GM12864 (cell line): ENCODE measurements around the gene TMEM59L.
"Not testable (repeated sequence)": the region's sequence is repeated elsewhere in the genome, so short reads cannot be mapped to it uniquely, and the experiment has no call there.

Experiments
- DNase-seq: peaks from one replicate; pipeline ENCODE4 v3.0.0-alpha.2; 2011; ENCODE audit warnings: low read depth
- H3K4me3 ChIP-seq: 2 replicates; pipeline ENCODE4 v1.5.1; 2011; ENCODE audit warnings: mild to moderate bottlenecking, low read depth, low read length, control low read depth
- TF ChIP-seq, protein P1 (sequence below): IDR thresholded peaks from 2 replicates; pipeline ENCODE4 v1.5.1; 2011; ENCODE audit warnings: low read depth, mild to moderate bottlenecking, moderate library complexity, low read length, control low read depth, inconsistent platforms; ENCODE audit errors: missing control alignments

The TMEM59L gene

DNA sequence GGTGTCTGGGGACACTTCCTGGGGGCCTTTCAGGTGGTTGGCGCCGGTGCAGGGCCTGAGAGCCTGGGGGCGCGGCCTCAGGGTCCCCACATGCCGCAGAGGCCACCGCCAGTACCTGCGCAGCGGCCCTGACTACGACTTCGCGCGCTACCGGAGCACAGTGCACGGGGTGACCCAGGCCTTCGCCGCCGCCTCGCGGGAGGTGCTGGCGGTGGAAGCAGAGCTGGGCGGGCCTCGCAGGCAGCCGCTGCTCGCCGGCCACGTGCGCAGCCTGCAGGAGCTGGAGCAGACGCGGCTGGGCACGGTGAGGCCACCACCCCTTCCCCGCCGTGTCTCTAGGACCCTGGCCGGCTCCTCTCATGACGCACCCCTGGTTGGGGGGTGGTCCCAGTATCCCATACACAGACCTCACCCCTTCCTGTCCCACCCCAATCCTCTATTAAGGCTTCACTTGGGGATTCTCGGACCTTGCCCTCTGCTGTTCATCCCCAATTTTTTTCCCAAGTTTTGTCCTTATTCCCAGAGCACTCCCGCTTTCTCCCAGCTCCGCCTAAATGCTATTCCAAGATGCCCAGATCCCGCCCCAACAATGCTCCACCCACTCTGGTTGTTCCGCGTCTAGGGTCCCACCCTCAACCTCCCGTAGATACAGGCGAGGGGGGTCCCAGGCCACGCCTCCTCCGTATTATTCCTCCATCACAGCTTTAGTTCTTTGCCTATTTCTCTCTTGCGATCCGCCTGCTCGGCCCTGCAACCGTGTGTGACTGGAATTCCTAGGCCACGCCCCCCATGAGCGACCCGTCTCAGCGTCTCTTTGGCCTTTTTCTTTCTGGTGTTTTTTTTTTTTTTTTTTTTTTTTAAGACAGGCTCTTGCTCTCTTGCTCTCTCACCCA is 23.0 kb upstream of the TMEM59L start:
- no peak for DNase-seq
- TF ChIP-seq, protein P1, sequence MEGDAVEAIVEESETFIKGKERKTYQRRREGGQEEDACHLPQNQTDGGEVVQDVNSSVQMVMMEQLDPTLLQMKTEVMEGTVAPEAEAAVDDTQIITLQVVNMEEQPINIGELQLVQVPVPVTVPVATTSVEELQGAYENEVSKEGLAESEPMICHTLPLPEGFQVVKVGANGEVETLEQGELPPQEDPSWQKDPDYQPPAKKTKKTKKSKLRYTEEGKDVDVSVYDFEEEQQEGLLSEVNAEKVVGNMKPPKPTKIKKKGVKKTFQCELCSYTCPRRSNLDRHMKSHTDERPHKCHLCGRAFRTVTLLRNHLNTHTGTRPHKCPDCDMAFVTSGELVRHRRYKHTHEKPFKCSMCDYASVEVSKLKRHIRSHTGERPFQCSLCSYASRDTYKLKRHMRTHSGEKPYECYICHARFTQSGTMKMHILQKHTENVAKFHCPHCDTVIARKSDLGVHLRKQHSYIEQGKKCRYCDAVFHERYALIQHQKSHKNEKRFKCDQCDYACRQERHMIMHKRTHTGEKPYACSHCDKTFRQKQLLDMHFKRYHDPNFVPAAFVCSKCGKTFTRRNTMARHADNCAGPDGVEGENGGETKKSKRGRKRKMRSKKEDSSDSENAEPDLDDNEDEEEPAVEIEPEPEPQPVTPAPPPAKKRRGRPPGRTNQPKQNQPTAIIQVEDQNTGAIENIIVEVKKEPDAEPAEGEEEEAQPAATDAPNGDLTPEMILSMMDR, result peak; percentile 23
- peak overlapping the region; percentile 90 for H3K4me3 ChIP-seq

DNA sequence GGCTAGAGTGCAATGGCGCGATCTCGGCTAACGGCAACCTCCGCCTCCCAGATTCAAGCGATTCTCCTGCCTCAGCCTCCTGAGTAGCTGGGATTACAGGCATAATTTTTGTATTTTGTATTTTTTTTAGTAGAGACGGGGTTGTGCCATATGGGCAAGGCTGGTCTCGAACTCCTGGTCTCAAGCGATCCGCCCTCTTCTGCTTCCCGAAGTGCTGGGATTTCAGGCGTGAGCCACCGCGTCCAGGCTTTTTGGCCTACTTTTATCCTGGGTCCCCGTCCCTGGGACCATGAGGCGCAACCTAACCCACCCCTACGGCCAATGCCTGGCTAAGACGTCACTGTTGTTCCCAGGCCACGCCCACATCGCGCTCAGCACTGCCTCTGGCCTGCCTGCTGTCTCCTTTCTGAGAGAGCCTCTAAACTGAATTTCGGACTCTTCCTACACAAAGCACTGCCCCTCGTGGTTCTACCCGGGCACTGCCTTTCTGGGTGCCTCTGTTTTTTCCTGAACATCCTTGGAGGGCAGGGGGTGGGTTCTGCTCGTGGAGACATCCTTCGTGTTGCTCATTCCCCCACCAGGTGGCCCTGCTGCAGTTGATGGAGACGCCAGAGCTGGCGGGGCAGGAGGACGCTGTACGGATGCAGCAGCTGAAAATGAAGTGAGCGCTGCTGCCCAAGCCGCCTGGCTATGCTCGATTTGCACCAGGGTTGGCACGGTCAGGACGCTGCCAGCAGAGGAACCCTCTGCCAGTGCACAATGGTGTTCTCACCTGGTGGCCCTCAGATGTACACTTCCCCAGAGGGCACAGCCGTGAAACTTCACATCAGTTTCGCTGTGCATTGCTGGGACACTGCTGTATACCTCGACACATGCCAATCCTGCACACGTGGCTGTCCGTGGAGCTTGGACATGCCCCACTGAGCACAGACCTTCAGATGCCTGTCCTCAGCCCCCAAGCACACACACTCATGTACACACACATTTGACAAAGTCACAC is 22.1 kb upstream of the TMEM59L start:
- TF ChIP-seq, protein P1, result no peak
- no peak for DNase-seq
- no peak overlapping the region for H3K4me3 ChIP-seq

DNA sequence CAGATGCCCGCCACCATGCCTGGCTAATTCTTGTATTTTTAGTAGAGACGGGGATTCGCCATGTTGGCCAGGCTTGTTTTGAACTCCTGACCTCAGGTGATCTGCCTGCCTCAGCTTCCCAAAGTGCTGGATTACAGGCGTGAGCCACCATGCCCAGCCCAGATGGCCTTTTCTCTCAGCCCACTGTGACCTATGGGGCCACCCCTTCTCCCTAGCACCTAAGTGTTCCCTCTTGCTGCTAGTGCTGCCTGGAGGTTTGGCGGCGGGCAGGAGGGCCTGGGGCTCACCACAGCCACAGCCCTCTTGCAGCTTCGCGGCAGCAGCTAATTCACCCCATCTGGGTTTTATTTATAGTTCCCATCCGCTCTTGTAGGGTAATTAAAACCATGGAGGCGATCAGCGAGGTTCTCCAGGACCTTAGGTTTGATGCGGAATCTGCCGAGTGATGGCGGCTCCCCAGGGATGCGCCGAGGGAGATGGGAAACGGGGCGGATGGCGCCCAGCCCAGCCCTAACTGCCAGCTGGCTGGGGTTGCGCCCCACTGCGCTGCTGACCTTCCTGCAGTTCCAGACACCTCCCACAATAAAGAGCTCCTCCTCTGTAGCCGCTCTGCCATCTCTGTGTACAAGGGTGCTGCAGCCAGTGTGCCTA is 20.8 kb upstream of the TMEM59L start:
- no peak for DNase-seq
- TF ChIP-seq, protein P1, result no peak
- no peak overlapping the region for H3K4me3 ChIP-seq

DNA sequence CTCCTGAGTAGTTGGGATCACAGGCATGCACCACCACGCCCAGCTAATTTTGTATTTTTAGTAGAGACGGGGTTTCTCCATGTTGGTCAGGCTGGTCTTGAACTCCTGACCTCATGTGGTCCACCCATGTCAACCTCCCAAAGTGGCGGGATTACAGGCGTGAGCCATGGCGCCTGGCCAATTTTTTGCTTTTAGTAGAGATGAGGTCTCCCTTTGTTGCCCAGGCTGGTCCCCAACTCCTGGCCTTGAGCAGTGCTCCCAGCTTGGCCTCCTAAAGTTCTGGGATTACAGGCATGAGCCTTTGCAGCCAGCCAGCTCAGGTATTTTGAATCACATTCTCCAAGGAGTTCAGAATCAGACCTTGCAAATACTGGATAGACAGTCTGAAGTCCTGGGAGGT is 19.9 kb upstream of the TMEM59L start:
- DNase-seq, H3K4me3 ChIP-seq: not testable (repeated sequence)

DNA sequence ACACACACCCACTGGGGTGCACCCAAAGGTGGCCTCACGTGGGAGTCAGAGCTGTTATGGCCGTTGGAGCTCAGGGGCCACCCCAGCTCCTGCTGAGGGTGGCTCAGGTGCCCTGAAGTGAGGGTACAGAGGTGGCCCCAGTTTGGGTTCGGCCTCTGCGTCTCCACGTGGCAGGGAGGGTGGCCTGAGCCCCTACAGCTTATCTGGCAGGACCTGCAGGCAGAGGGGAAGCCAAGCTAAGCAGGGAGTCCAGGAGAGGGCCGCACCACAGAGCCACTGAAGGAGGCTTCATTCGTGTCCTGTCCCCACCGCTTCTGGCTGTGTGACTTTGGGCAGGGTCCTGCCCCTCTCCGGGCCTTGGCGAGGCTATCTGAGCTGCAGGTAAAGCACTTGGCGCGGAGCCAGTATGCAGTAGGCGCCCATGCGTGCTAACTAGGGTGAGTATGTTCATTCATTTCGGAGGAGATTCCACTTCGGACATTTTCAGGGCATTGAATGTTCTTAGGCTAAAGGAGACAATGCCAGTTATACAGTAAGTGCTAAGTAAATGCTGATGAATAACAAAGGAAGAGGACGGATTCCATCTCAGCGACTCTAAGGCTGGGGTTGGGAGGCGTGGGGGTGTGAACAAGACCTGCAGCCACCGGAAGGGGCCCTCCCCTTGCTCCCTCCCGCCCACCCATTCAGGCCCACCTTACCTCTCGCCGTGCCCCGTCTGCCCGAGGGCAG is 19.1 kb upstream of the TMEM59L start:
- no peak overlapping the region for H3K4me3 ChIP-seq
- no peak for DNase-seq
- TF ChIP-seq, protein P1, result no peak

DNA sequence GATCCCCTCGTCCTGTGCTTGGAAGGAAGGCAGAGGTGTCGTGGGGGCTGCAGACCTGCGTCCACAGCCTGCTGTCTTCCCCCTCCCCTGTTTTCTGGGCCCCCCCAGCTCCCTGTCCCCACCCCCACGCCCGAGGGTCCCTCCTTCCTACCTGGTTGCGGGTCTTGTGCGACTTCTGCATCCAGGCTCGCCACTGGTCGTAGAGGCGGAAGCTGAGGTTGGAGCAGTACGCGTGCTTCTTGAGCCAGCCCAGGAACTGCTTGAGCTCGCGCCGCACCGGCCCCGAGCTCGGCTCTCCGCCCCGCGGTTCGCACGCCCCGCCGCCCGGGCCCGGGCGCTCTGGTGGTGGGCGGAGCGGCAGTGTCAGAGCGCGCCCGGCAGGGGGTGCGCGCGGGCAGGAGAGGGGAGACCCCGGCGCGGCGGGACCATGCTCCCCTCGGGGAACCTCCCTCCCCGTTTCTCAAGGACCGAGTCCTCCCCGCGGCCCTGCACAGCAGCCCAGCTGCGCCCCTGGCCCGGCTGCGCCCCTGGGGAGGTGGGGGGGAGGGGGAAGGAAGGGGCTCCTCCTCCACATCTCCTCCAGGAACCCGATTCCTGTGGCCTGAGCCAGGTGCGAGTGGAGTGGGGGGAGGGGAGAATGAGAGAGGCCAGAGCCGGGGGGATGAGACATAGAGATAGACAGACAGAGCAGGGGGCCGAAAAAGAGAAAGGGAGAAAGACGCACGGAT is 18.4 kb upstream of the TMEM59L start:
- TF ChIP-seq, protein P1, result peak; percentile 80
- peak overlapping the region; percentile 23 for H3K4me3 ChIP-seq
- no peak for DNase-seq
